Posterior cingulate gyrus (tissue), 11 donors: ENCODE results near the gene SPATA31C1.
A peak's percentile ranks its signal among the peaks of the same experiment; 100 is the strongest.
"Not testable (repeated sequence)": the region's sequence is repeated elsewhere in the genome, so short reads cannot be mapped to it uniquely, and the experiment has no call there.

ENCODE experiments used
- DNase-seq, 10 donors: peaks; one replicate each; pipeline versions ENCODE4 v3.0.0 to v3.0.0-alpha.2; 2020 to 2021; ENCODE audit warnings: mixed read lengths in 3 of 10
- intact Hi-C: fragments of 100-400 bp; cut with DNase I; formaldehyde crosslinking; loops from one replicate; pipeline ENCODE4 v1.15.1; 2023

The SPATA31C1 gene

GRCh38 chr9:87929152-87929551, 11.4 kb downstream of the SPATA31C1 start:
- DNase-seq, intact Hi-C loops: not testable (repeated sequence)

GRCh38 chr9:87934444-87934843, 16.7 kb downstream of the SPATA31C1 start:
- intact Hi-C loops, DNase-seq: not testable (repeated sequence)

GRCh38 chr9:87937352-87937751, 19.6 kb downstream of the SPATA31C1 start:
- intact Hi-C loops, DNase-seq: not testable (repeated sequence)

- DNase-seq, intact Hi-C loops: not testable (repeated sequence)
These were observed 20.2 kb downstream of the SPATA31C1 start for GRCh38 chr9:87937918-87938317.

GRCh38 chr9:87938336-87938735, 20.6 kb downstream of the SPATA31C1 start:
- intact Hi-C loops, DNase-seq: not testable (repeated sequence)

- intact Hi-C loops, DNase-seq: not testable (repeated sequence)
These were observed 21.3 kb downstream of the SPATA31C1 start for GRCh38 chr9:87939096-87939495.

GRCh38 chr9:87944096-87944495, 26.3 kb downstream of the SPATA31C1 start:
- intact Hi-C loops: no loop called here
- no peak for DNase-seq

- no peak for DNase-seq
- intact Hi-C loops: no loop called here
These were observed 26.9 kb downstream of the SPATA31C1 start for GRCh38 chr9:87944682-87945081.

GRCh38 chr9:87950296-87950695, 32.5 kb downstream of the SPATA31C1 start:
- no peak for DNase-seq
- intact Hi-C loops: no loop called here

GRCh38 chr9:87950765-87951488, 33.2 kb downstream of the SPATA31C1 start:
- DNase-seq: peak in 1 of 10 donors; percentile 51
- intact Hi-C loops: no loop called here

GRCh38 chr9:87954230-87954629, 36.5 kb downstream of the SPATA31C1 start:
- no peak for DNase-seq
- intact Hi-C loops: no loop called here

GRCh38 chr9:87957839-87958238, 40.1 kb downstream of the SPATA31C1 start:
- intact Hi-C loops: no loop called here

GRCh38 chr9:87958591-87958990, 40.8 kb downstream of the SPATA31C1 start:
- no peak for DNase-seq
- intact Hi-C loops: no loop called here

More at GRCh38 chr9:87957839-87958238, 40.1 kb downstream of the SPATA31C1 start:
- DNase-seq: no peak

- intact Hi-C loops: no loop called here
- DNase-seq: no peak
These were observed 42.3 kb downstream of the SPATA31C1 start for GRCh38 chr9:87959916-87960581.

- intact Hi-C loops: no loop called here
- no peak for DNase-seq
These were observed 46.0 kb downstream of the SPATA31C1 start for GRCh38 chr9:87963770-87964169.

- intact Hi-C loops: no loop called here
- no peak for DNase-seq
These were observed 47.1 kb downstream of the SPATA31C1 start for GRCh38 chr9:87964826-87965225.

- intact Hi-C loops: no loop called here
- no peak for DNase-seq
These were observed 50.4 kb downstream of the SPATA31C1 start for GRCh38 chr9:87968155-87968554.

- intact Hi-C loops: loop anchor here (5.0 kb wide), 1 partner anchor 243 kb away; the partner anchor contains the start of gene CTSL
These were observed 52.8 kb downstream of the SPATA31C1 start for GRCh38 chr9:87970602-87971001.

GRCh38 chr9:87973122-87973521, 55.4 kb downstream of the SPATA31C1 start:
- DNase-seq: no peak
- intact Hi-C loops: loop anchor here (5.0 kb wide), 1 partner anchor 246 kb away; the partner anchor contains the start of gene CTSL

More at GRCh38 chr9:87970602-87971001, 52.8 kb downstream of the SPATA31C1 start:
- no peak for DNase-seq
